HepG2 (cell line): ENCODE measurements around the gene GDF9. TPM values are rescaled to one million over a fixed set of nuclear protein-coding genes. Genes with fewer than 3 reads are reported as not detected.
A peak's percentile ranks its signal among the peaks of the same experiment; 100 is the strongest.

Source experiments
- AHR ChIP-seq: IDR thresholded peaks from 2 replicates; pipeline ENCODE4 v1.6.1; 2018; ENCODE audit warnings: missing genetic modification reagents, missing compliant biosample characterization
- IKZF4 ChIP-seq: sonication (generic); formaldehyde crosslinking; IDR thresholded peaks from 2 replicates; pipeline ENCODE4 v1.5.1; 2020; ENCODE audit warnings: borderline replicate concordance, mild to moderate bottlenecking, low read depth, missing genetic modification reagents; ENCODE audit errors: not compliant biosample characterization
- IRF2 ChIP-seq: IDR thresholded peaks from 2 replicates; pipeline ENCODE4 v1.6.1; 2018; ENCODE audit warnings: missing genetic modification reagents, missing compliant biosample characterization
- ISL2 ChIP-seq: sonication (generic); formaldehyde crosslinking; IDR thresholded peaks from 2 replicates; pipeline ENCODE4 v1.5.0; 2020; ENCODE audit warnings: missing genetic modification reagents
- POLR2AphosphoS5 ChIP-seq: IDR thresholded peaks from 2 replicates; pipeline ENCODE4 v1.6.1; 2012; ENCODE audit warnings: low read depth, low read length
- SALL1 ChIP-seq: sonication (generic); formaldehyde crosslinking; IDR thresholded peaks from 2 replicates; pipeline ENCODE4 v1.8.0; 2022; ENCODE audit warnings: mild to moderate bottlenecking, missing genetic modification reagents
- SMAD9 ChIP-seq: sonication (generic); formaldehyde crosslinking; IDR thresholded peaks from 2 replicates; pipeline ENCODE4 v1.5.1; 2020; ENCODE audit warnings: mild to moderate bottlenecking, missing genetic modification reagents
- ZNF280B ChIP-seq: sonication (generic); formaldehyde crosslinking; IDR thresholded peaks from 2 replicates; pipeline ENCODE4 v1.5.0; 2020; ENCODE audit warnings: missing genetic modification reagents, mild to moderate bottlenecking, borderline replicate concordance
- ZNF414 ChIP-seq: sonication (generic); formaldehyde crosslinking; IDR thresholded peaks from 2 replicates; pipeline ENCODE4 v1.5.0; 2020; ENCODE audit warnings: missing genetic modification reagents
- ZNF549 ChIP-seq: sonication (generic); formaldehyde crosslinking; IDR thresholded peaks from 2 replicates; pipeline ENCODE4 v1.5.0; 2020; ENCODE audit warnings: missing genetic modification reagents
- ZNF629 ChIP-seq: sonication (generic); formaldehyde crosslinking; conservative IDR thresholded peaks from 2 replicates; pipeline ENCODE4 v1.5.0; 2020; ENCODE audit warnings: missing genetic modification reagents
- ZNF784 ChIP-seq: sonication (generic); formaldehyde crosslinking; IDR thresholded peaks from 2 replicates; pipeline ENCODE4 v1.5.1; 2020; ENCODE audit warnings: missing genetic modification reagents, mild to moderate bottlenecking, borderline replicate concordance
- polyA plus RNA-seq, 8 experiments: library from polyadenylated mRNA; depleted of rRNA in 3 of 8; stranded (reverse) in 7 of 8; unstranded in 1 of 8; fragments of >200 nt; fragmentation: Illumina TruSeq in 4 of 8; extraction: Trizol in 4 of 8; gene quantifications; 2 replicates each; pipeline versions ENCODE4 v1.2.1 to v1.2.3, GENCODE V29; 2011 to 2016; ENCODE audit warnings: low read depth in 4 of 8, missing spikeins in 1 of 8, mixed read lengths in 1 of 8; ENCODE audit not compliant: insufficient read depth in 1 of 8
- total RNA-seq, 5 experiments: library from RNA; depleted of rRNA; stranded (reverse); fragments of >200 nt; fragmentation: Illumina TruSeq; extraction: Trizol; gene quantifications; 2 replicates each; pipeline ENCODE4 v1.2.3, GENCODE V29; 2016; ENCODE audit warnings: low read depth in 1 of 5
- TF ChIP-seq, protein P1 (sequence below): sonication (generic); formaldehyde crosslinking; conservative IDR thresholded peaks from 2 replicates; pipeline ENCODE4 v1.4.0; 2020; ENCODE audit warnings: mild to moderate bottlenecking, missing genetic modification reagents, moderate library complexity
- TF ChIP-seq, protein P2 (sequence below), 2 experiments: sonication (generic) in 1 of 2; formaldehyde crosslinking in 1 of 2; IDR thresholded peaks; 2 replicates each; pipeline versions ENCODE4 v1.4.0 to v1.6.1; 2016 to 2020; ENCODE audit warnings: borderline replicate concordance in 1 of 2, low read depth in 1 of 2, mild to moderate bottlenecking in 1 of 2, missing genetic modification reagents in 1 of 2
- TF ChIP-seq, protein P3 (sequence below): IDR thresholded peaks from 2 replicates; pipeline ENCODE4 v1.6.1; 2016; ENCODE audit warnings: missing genetic modification reagents, missing compliant biosample characterization
- TF ChIP-seq, protein P4 (sequence below): IDR thresholded peaks from 2 replicates; pipeline ENCODE4 v1.6.1; 2016; ENCODE audit warnings: mild to moderate bottlenecking, missing biosample characterization, missing genetic modification reagents

The GDF9 gene
- total and polyA plus RNA-seq, 2 of the 13 experiments (the other 11 are each of a cell fraction or from before 2014, with no cell fraction given): 0.33 to 0.38 TPM

- TF ChIP-seq, protein P1, sequence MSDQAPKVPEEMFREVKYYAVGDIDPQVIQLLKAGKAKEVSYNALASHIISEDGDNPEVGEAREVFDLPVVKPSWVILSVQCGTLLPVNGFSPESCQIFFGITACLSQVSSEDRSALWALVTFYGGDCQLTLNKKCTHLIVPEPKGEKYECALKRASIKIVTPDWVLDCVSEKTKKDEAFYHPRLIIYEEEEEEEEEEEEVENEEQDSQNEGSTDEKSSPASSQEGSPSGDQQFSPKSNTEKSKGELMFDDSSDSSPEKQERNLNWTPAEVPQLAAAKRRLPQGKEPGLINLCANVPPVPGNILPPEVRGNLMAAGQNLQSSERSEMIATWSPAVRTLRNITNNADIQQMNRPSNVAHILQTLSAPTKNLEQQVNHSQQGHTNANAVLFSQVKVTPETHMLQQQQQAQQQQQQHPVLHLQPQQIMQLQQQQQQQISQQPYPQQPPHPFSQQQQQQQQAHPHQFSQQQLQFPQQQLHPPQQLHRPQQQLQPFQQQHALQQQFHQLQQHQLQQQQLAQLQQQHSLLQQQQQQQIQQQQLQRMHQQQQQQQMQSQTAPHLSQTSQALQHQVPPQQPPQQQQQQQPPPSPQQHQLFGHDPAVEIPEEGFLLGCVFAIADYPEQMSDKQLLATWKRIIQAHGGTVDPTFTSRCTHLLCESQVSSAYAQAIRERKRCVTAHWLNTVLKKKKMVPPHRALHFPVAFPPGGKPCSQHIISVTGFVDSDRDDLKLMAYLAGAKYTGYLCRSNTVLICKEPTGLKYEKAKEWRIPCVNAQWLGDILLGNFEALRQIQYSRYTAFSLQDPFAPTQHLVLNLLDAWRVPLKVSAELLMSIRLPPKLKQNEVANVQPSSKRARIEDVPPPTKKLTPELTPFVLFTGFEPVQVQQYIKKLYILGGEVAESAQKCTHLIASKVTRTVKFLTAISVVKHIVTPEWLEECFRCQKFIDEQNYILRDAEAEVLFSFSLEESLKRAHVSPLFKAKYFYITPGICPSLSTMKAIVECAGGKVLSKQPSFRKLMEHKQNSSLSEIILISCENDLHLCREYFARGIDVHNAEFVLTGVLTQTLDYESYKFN (CRISPR knock-in tag): peak; percentile 22; the same call in 1 of the 2 replicates
- TF ChIP-seq ZNF414 (no peak), POLR2AphosphoS5 (peak; percentile 62), AHR (CRISPR knock-in tag) (no peak), ZNF629 (CRISPR knock-in tag) (no peak), SALL1 (0 out of 2 replicates have a peak, but pooled peaks have one; percentile 23), IRF2 (CRISPR knock-in tag) (no peak), SMAD9 (CRISPR knock-in tag) (no peak), ZNF549 (no peak), IKZF4 (CRISPR knock-in tag) (no peak), ISL2 (CRISPR knock-in tag) (no peak), ZNF784 (CRISPR knock-in tag) (no peak), ZNF280B (CRISPR knock-in tag) (no peak)
- TF ChIP-seq, protein P2, sequence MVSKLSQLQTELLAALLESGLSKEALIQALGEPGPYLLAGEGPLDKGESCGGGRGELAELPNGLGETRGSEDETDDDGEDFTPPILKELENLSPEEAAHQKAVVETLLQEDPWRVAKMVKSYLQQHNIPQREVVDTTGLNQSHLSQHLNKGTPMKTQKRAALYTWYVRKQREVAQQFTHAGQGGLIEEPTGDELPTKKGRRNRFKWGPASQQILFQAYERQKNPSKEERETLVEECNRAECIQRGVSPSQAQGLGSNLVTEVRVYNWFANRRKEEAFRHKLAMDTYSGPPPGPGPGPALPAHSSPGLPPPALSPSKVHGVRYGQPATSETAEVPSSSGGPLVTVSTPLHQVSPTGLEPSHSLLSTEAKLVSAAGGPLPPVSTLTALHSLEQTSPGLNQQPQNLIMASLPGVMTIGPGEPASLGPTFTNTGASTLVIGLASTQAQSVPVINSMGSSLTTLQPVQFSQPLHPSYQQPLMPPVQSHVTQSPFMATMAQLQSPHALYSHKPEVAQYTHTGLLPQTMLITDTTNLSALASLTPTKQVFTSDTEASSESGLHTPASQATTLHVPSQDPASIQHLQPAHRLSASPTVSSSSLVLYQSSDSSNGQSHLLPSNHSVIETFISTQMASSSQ (IDR thresholded peaks at IDR 0.05; ENCODE audit: low read depth): peak; percentile 77
- TF ChIP-seq, protein P2 (CRISPR knock-in tag; IDR thresholded peaks at IDR 0.05; ENCODE audit: borderline replicate concordance): no peak
- TF ChIP-seq, protein P3, sequence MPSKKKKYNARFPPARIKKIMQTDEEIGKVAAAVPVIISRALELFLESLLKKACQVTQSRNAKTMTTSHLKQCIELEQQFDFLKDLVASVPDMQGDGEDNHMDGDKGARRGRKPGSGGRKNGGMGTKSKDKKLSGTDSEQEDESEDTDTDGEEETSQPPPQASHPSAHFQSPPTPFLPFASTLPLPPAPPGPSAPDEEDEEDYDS (CRISPR knock-in tag): no peak
- TF ChIP-seq, protein P4, sequence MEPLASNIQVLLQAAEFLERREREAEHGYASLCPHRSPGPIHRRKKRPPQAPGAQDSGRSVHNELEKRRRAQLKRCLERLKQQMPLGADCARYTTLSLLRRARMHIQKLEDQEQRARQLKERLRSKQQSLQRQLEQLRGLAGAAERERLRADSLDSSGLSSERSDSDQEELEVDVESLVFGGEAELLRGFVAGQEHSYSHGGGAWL (CRISPR knock-in tag): no peak
These were observed 9.9 kb upstream of the GDF9 start (continued) for GRCh38 chr5:132876020-132876759.
